GM19351 (cell line): ENCODE data around the gene SH2D4B.
A peak's percentile ranks its signal among the peaks of the same experiment; 100 is the strongest.

Source experiments
- ATAC-seq: cut with Tn5 transposase; IDR thresholded peaks from one replicate; pipeline ENCODE4 v1.9.1; 2021; ENCODE audit warnings: mild to moderate bottlenecking, moderate library complexity; ENCODE audit not compliant: unreplicated experiment

SH2D4B gene

DNA sequence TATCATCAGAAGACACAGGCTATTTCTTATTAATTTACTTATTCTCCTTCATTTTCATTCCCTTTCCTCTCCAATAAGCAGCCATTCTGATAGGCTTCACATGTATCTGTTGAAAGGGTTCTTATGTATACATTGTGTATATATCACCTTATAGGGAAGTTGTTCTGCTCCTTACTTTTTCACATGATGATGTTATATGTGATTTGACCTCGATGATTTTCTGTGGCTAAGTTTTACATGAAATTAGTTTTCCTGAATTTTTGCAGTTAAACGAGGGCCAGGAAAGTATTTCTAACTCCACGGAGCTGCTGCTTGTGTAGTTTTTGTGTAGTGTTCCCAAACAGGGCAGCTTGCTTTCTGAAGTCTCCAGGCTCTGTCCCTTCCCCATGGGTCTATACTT, 84.5 kb downstream of the SH2D4B start:
- ATAC-seq = no peak

DNA sequence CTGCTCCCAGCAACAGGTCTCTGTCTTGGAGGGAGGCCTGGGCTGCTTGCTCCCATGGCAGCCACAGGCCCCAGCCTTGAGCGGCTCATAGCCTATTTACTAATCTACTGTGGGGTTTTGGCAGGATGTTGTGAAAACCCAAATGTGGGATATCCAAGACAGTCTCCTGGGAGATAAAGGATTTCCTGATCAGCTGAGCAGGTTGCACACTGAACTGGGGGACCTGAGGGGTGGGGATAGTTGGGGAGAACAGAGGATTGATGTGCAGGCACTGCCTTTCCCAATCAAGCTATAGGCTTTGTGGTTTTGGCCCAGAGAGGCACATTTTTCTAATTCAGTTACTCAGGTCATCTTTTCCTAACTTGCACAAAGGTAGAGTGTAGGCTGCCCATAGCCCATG, 92.6 kb downstream of the SH2D4B start:
- no peak for ATAC-seq

DNA sequence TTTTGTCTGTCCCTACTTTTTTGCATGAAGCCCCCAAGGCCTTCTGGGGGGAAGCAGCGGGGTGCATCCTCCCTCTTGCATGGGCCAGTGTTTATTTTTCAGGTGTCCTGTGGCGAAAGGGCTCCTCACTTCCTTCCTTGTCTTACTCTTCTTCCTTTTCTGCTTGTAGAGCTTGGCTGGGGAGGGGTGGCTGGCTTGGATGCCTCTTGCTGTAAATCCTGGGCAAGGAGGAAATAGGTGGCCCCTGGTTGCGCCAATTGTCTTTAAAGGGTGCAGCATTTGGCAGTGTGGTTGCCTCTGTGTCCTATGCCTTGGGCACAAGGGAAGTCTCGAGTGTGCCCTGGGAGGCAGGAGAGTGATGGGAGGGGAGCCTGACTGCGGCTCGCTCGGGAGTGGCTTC, 95.0 kb downstream of the SH2D4B start:
- no peak for ATAC-seq

- ATAC-seq = no peak
Measured at GRCh38 chr10:80633383-80633860, 95.7 kb downstream of the SH2D4B start.

DNA sequence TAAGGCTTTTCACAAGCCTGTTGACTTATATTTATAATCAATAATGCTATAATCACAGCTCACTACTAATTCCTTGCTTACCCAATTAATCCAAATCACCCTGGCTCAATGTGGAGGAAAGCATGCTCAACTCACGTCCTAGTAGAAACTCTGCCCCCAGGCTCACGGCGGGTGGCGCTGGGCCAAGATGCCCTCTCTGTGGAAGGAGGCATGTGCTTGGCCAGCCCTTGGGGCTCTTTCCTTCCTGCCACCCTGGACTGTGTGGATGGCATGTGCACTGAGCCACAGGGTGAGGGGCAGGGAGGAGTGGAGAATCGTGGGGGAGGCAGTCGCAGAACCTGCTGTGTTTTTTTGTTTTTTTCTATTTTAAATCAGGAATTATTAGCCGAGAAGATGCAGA, 96.2 kb downstream of the SH2D4B start:
- ATAC-seq = no peak

GRCh38 chr10:80642661-80643060, 105.0 kb downstream of the SH2D4B start:
- no peak for ATAC-seq

DNA sequence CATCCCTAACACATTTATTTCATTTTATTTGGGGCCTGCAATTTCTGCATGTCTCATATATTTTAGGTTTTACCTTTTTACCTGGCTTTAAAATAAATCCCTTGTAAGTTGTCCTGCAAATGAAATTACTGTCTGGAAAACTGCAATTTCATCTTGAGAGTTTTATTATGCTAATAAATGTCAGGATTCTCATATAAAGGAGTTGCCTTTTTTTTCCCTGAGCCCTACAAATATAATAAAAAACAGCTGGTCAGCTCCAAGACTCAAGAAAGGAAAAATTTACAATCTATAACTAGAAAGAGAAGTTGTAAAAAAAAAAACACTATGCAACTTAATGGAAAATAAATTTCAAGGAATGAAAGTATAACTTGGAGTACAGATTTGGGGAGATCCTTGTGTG, 108.7 kb downstream of the SH2D4B start:
- no peak for ATAC-seq

DNA sequence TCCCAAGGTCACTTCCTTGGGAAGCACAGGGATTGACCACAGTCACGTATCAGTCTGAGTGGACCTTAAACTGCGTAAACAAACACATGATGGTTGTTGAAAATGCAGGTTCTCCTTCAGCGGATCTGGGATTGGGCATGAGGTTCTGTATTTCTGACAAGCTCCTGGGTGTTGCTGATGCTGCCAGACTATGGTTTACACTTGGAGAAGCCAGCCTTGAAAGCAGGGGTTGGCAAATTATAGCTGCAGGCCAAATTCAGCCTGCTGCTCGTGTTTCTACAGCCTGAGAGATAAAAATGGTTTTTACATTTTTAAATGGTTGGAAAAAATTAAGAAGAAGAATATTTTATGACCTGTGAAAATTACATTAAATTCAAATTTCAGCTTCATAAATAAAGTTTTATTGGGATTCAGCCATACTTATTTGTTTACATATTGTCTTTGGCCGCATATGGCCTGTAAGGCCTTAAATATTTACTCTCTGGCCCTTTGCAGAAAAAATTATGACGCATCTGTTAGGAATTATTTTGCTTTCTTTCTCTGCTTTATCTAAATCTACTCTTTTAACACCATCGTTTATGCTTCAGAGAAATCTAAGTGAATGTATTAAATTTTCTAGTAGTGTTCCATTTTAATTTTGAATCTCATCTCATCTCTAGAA, 109.6 kb downstream of the SH2D4B start:
- ATAC-seq = no peak

DNA sequence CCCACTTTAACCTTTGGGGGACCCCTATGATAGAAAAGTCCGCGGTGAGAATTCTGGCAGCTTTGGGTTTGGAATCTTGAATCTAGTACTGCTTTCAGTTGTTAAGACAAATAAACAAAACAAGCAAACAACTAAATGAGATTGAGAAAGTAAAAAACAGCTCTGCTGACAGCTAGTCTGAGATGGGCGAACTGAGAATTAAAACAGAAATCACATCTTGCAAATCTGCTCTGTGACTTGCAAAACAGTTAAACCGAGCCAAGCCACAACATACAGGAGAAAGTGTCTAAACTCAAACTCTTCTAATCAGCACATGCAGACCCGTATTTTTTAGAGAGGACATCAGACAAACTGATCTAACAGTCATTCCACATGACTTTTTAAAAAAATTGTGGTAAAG, 110.4 kb downstream of the SH2D4B start:
- ATAC-seq = no peak

DNA sequence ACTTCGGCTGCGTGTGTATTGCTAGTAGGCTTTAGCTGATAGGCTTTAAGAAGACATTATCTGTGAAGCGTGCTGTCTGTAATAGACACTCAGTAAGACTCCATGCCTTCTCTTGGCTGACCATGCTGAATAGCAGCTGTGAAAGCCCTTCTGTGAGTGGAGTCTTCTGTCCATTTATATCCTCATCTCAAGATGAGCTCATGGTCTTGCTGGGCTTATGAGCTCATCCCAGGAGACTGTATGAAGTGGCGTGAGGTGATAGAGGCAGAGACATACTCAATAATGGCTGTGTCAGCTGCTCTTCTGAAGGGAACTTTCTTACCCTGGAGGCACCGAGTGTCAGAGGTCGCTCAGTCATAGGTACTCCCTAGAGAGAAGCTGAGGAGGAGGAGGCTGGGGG, 111.5 kb downstream of the SH2D4B start:
- ATAC-seq = no peak

GRCh38 chr10:80655898-80656297, 118.2 kb downstream of the SH2D4B start:
- no peak for ATAC-seq

GRCh38 chr10:80658068-80658467, 120.4 kb downstream of the SH2D4B start:
- ATAC-seq = no peak

GRCh38 chr10:80659289-80659688, 121.6 kb downstream of the SH2D4B start:
- no peak for ATAC-seq

GRCh38 chr10:80660266-80660665, 122.6 kb downstream of the SH2D4B start:
- ATAC-seq = no peak

GRCh38 chr10:80660736-80661135, 123.0 kb downstream of the SH2D4B start:
- ATAC-seq = no peak

- ATAC-seq = no peak
Measured at GRCh38 chr10:80661526-80661925, 123.8 kb downstream of the SH2D4B start.

DNA sequence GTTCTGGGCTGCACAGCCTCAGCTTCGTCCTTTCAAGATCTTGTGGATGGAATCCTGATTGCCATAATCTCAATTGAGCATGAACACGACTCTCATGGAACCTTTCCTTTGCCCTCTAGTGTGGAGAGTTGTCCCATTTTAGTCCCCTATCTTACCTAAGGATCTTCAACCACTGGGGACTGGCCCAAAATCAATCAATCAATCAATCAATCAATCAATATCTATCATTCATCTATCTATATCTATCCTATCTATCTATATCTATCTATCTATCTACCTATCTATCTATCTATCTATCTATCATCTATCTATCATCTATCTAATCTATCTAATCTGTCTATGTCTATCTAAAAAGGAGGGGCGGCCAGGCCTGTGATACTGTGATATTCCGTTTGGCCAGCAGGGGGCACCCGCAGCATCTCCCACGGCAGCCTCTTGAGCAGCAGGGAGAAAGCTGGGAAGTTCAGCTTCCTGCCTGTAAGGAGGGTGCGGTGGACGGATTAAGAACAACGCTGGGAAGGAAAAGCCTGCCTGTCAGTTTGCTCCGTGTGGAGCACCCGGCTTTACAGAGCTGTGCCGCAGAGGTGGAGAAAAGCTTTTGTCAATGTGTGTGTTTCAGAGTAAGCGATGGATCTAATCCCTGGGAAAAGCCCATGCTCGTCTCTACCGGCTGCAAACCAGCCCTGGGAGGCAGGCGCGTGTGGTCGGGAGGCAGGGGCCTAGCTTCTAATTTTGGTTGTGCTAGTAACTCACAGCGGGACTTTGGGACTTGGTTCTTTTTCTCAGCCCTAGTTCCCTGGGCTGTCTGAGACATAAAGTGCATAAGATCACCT, 124.9 kb downstream of the SH2D4B start:
- ATAC-seq = peak; percentile 74

GRCh38 chr10:80664071-80664680, 126.5 kb downstream of the SH2D4B start:
- ATAC-seq = peak; percentile 71

GRCh38 chr10:80669485-80669884, 131.8 kb downstream of the SH2D4B start:
- no peak for ATAC-seq

GRCh38 chr10:80670774-80671173, 133.1 kb downstream of the SH2D4B start:
- no peak for ATAC-seq

DNA sequence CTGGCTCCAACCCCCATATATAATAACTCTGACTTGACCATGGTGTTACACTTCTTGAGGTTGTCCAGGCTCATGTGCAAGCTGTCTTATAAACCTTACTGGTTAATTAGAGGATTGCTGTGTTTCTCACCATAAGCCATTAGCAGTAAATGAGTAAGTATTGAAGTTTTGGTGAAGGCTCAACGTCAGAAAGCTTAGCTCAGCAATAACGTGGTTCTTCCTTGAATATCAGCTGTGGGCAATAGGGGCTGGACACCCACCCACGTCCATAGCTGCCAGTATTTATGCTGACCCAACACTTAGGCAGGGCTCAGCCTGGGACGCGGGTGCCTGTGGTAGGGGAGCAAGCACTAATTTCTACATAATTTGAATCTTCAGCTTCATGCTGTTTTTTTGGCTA, 134.1 kb downstream of the SH2D4B start:
- no peak for ATAC-seq

- no peak for ATAC-seq
Measured at GRCh38 chr10:80672613-80673012, 134.9 kb downstream of the SH2D4B start.
